HEK293 (cell line): Measurements from ENCODE around the gene SHROOM3.

Source experiments
- CTCF ChIA-PET: fragments of 350-600 bp; formaldehyde crosslinking; extraction: SDS; loops from one replicate; lab custom pipeline; 2021; ENCODE audit warnings: antibody characterized with exemption; lab: Yijun Ruan, JAX
- POLR2A ChIA-PET: fragments of 300-600 bp; formaldehyde crosslinking; extraction: SDS; loops from one replicate; lab custom pipeline; 2020; ENCODE audit warnings: antibody characterized with exemption, inconsistent platforms; lab: Yijun Ruan, JAX
- H3K27ac ChIP-seq: fragments of 200-500 bp; sonication (Bioruptor generic); 2 replicates; pipeline ENCODE4 v1.5.1; 2014; ENCODE audit warnings: low read depth, low read length, control low read depth, inconsistent platforms; ENCODE audit errors: extremely low read depth
- H3K36me3 ChIP-seq, 2 experiments: fragments of 200-500 bp in 1 of 2; sonication (Bioruptor generic) in 1 of 2; 1 replicate in 1 of 2; 2 replicates in 1 of 2; pipeline ENCODE4 v1.5.1; 2014 to 2017; ENCODE audit warnings: inconsistent platforms in 2 of 2, low read length in 2 of 2; ENCODE audit not compliant: control insufficient read depth in 2 of 2, insufficient read depth in 1 of 2
- H3K4me1 ChIP-seq: fragments of 200-500 bp; sonication (Bioruptor generic); 2 replicates; pipeline ENCODE4 v1.5.1; 2014; ENCODE audit warnings: mild to moderate bottlenecking, low read length, inconsistent platforms; ENCODE audit not compliant: control insufficient read depth, insufficient read depth
- H3K4me3 ChIP-seq: 2 replicates; pipeline ENCODE4 v1.5.1; 2011; ENCODE audit warnings: low read depth, mild to moderate bottlenecking, control low read depth, low read length, moderate library complexity
- H3K9me3 ChIP-seq: fragments of 200-500 bp; sonication (Bioruptor generic); 2 replicates; pipeline ENCODE4 v1.5.1; 2014; ENCODE audit warnings: low read depth, low read length, inconsistent platforms; ENCODE audit not compliant: control insufficient read depth, insufficient read depth
- BCL11A ChIP-seq: fragments of 450-650 bp; formaldehyde crosslinking; IDR thresholded peaks from 2 replicates; pipeline ENCODE4 v1.5.1; 2016; ENCODE audit warnings: low read depth, missing biosample characterization, missing genetic modification characterization
- PRDM10 ChIP-seq: fragments of 450-650 bp; formaldehyde crosslinking; IDR thresholded peaks from 2 replicates; pipeline ENCODE4 v1.5.1; 2016; ENCODE audit warnings: missing biosample characterization, missing genetic modification characterization
- SP7 ChIP-seq: fragments of 450-650 bp; formaldehyde crosslinking; IDR thresholded peaks from 2 replicates; pipeline ENCODE4 v1.5.1; 2016; ENCODE audit warnings: missing biosample characterization, missing genetic modification characterization
- ZBTB7A ChIP-seq: fragments of 450-650 bp; formaldehyde crosslinking; IDR thresholded peaks from 2 replicates; pipeline ENCODE4 v1.5.1; 2016; ENCODE audit warnings: low read depth, missing biosample characterization, missing genetic modification characterization
- ZBTB8A ChIP-seq: fragments of 450-650 bp; formaldehyde crosslinking; IDR thresholded peaks from 2 replicates; pipeline ENCODE4 v1.5.1; 2016; ENCODE audit warnings: missing biosample characterization, missing genetic modification characterization
- ZNF10 ChIP-seq: fragments of 450-650 bp; formaldehyde crosslinking; IDR thresholded peaks from 2 replicates; pipeline ENCODE4 v1.5.1; 2017; ENCODE audit warnings: missing biosample characterization, missing genetic modification characterization
- ZNF121 ChIP-seq: fragments of 450-650 bp; formaldehyde crosslinking; IDR thresholded peaks from 2 replicates; pipeline ENCODE4 v1.5.1; 2016; ENCODE audit warnings: missing biosample characterization, missing genetic modification characterization
- ZNF155 ChIP-seq: fragments of 450-650 bp; formaldehyde crosslinking; IDR thresholded peaks from 2 replicates; pipeline ENCODE4 v1.5.1; 2016; ENCODE audit warnings: missing biosample characterization, missing genetic modification characterization
- ZNF174 ChIP-seq: fragments of 450-650 bp; formaldehyde crosslinking; IDR thresholded peaks from 2 replicates; pipeline ENCODE4 v1.5.0; 2017; ENCODE audit warnings: missing biosample characterization, mild to moderate bottlenecking, missing genetic modification characterization
- ZNF175 ChIP-seq: fragments of 450-650 bp; formaldehyde crosslinking; IDR thresholded peaks from 2 replicates; pipeline ENCODE4 v1.5.1; 2016; ENCODE audit warnings: missing biosample characterization, missing genetic modification characterization
- ZNF211 ChIP-seq: fragments of 450-650 bp; formaldehyde crosslinking; IDR thresholded peaks from 2 replicates; pipeline ENCODE4 v1.5.1; 2016; ENCODE audit warnings: low read depth, missing biosample characterization, missing genetic modification characterization
- ZNF221 ChIP-seq: fragments of 450-650 bp; formaldehyde crosslinking; IDR thresholded peaks from 2 replicates; pipeline ENCODE4 v1.5.1; 2017; ENCODE audit warnings: missing biosample characterization, missing genetic modification characterization, borderline replicate concordance
- ZNF335 ChIP-seq: fragments of 450-650 bp; formaldehyde crosslinking; conservative IDR thresholded peaks from 2 replicates; pipeline ENCODE4 v1.5.1; 2016; ENCODE audit warnings: missing biosample characterization, missing genetic modification characterization
- ZNF521 ChIP-seq: fragments of 450-650 bp; formaldehyde crosslinking; IDR thresholded peaks from 2 replicates; pipeline ENCODE4 v1.5.1; 2017; ENCODE audit warnings: missing biosample characterization, mild to moderate bottlenecking, missing genetic modification characterization
- ZNF549 ChIP-seq: fragments of 450-650 bp; IDR thresholded peaks from 2 replicates; pipeline ENCODE4 v1.5.1; 2018; ENCODE audit warnings: missing biosample characterization, missing genetic modification characterization, mild to moderate bottlenecking, inconsistent platforms, moderate library complexity
- ZNF558 ChIP-seq: fragments of 450-650 bp; formaldehyde crosslinking; IDR thresholded peaks from 2 replicates; pipeline ENCODE4 v1.5.1; 2016; ENCODE audit warnings: missing biosample characterization, missing genetic modification characterization
- ZNF561 ChIP-seq: fragments of 450-650 bp; IDR thresholded peaks from 2 replicates; pipeline ENCODE4 v1.5.1; 2018; ENCODE audit warnings: missing biosample characterization, missing genetic modification characterization, borderline replicate concordance
- ZNF785 ChIP-seq: fragments of 450-650 bp; formaldehyde crosslinking; IDR thresholded peaks from 2 replicates; pipeline ENCODE4 v1.5.1; 2016; ENCODE audit warnings: missing biosample characterization, missing genetic modification characterization
- ZSCAN16 ChIP-seq: fragments of 450-650 bp; formaldehyde crosslinking; IDR thresholded peaks from 2 replicates; pipeline ENCODE4 v1.5.1; 2016; ENCODE audit warnings: missing biosample characterization, missing genetic modification characterization
- ZSCAN30 ChIP-seq: fragments of 450-650 bp; IDR thresholded peaks from 2 replicates; pipeline ENCODE4 v1.5.1; 2018; ENCODE audit warnings: missing biosample characterization, mild to moderate bottlenecking, missing genetic modification characterization, moderate library complexity
- TF ChIP-seq, protein P1 (sequence below): fragments of 450-650 bp; formaldehyde crosslinking; conservative IDR thresholded peaks from 2 replicates; pipeline ENCODE4 v1.5.1; 2016; ENCODE audit warnings: low read depth, missing biosample characterization, missing genetic modification characterization
- TF ChIP-seq, protein P2 (sequence below): fragments of 450-650 bp; IDR thresholded peaks from 2 replicates; pipeline ENCODE4 v1.5.1; 2018; ENCODE audit warnings: missing biosample characterization, missing genetic modification characterization

Gene SHROOM3

DNA sequence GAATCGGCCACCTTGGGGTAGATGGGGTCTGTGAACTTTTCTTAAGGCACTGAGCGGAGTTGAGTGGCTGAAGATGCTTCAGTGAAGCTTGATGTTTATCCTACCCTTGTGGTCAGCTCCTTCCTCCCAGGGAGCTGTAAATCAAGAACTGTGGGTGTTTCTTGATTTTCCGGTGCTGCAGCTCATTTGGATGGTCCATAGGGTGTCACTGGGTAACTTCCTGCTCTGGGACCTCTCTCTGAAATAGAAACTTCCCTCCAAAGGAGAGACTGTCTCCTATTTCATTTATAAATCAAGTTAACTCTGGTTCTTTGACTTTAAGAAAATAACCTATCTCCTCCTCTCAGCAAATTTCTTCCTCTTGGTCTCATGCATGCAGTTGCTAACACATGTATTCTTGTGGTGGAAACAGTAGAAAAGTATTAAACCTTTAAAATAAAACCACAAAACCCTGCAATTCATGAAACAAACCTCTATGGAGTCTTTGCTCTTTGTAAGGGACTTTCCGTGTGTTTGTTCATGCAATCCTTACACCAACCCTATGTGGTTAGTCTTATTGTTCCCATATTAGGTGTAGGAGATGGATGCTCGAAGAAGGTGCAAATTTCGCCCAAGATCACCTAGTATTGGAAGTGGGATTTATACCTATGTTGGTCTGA, 110.3 kb downstream of the SHROOM3 start (continued):
- TF ChIP-seq, protein P1, sequence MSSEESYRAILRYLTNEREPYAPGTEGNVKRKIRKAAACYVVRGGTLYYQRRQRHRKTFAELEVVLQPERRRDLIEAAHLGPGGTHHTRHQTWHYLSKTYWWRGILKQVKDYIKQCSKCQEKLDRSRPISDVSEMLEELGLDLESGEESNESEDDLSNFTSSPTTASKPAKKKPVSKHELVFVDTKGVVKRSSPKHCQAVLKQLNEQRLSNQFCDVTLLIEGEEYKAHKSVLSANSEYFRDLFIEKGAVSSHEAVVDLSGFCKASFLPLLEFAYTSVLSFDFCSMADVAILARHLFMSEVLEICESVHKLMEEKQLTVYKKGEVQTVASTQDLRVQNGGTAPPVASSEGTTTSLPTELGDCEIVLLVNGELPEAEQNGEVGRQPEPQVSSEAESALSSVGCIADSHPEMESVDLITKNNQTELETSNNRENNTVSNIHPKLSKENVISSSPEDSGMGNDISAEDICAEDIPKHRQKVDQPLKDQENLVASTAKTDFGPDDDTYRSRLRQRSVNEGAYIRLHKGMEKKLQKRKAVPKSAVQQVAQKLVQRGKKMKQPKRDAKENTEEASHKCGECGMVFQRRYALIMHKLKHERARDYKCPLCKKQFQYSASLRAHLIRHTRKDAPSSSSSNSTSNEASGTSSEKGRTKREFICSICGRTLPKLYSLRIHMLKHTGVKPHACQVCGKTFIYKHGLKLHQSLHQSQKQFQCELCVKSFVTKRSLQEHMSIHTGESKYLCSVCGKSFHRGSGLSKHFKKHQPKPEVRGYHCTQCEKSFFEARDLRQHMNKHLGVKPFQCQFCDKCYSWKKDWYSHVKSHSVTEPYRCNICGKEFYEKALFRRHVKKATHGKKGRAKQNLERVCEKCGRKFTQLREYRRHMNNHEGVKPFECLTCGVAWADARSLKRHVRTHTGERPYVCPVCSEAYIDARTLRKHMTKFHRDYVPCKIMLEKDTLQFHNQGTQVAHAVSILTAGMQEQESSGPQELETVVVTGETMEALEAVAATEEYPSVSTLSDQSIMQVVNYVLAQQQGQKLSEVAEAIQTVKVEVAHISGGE (tag by site-specific recombination), result no peak
- TF ChIP-seq SP7 (tag by site-specific recombination) (no peak), ZBTB7A (tag by site-specific recombination) (no peak), ZBTB8A (no peak), ZNF335 (tag by site-specific recombination) (no peak), PRDM10 (no peak), ZNF561 (no peak), ZSCAN30 (tag by site-specific recombination) (no peak), ZNF155 (tag by site-specific recombination) (no peak), ZNF174 (no peak), ZNF121 (tag by site-specific recombination) (no peak), ZNF211 (no peak), BCL11A (tag by site-specific recombination) (no peak), ZNF175 (tag by site-specific recombination) (no peak), ZNF10 (tag by site-specific recombination) (no peak)

GRCh38 chr4:76546327-76546726, 111.3 kb downstream of the SHROOM3 start:
- Histone ChIP-seq H3K36me3 (no peaks in the 10 kb centered on the region), H3K9me3 (no peaks in the 10 kb centered on the region), H3K4me3 (no peak overlapping the region), H3K27ac (no peak overlapping the region), H3K4me1 (peaks cover 10% of the 10 kb centered on the region; the same call in 1 of the 2 replicates)
- POLR2A ChIA-PET, result no interaction called here
- TF ChIP-seq, protein P2, sequence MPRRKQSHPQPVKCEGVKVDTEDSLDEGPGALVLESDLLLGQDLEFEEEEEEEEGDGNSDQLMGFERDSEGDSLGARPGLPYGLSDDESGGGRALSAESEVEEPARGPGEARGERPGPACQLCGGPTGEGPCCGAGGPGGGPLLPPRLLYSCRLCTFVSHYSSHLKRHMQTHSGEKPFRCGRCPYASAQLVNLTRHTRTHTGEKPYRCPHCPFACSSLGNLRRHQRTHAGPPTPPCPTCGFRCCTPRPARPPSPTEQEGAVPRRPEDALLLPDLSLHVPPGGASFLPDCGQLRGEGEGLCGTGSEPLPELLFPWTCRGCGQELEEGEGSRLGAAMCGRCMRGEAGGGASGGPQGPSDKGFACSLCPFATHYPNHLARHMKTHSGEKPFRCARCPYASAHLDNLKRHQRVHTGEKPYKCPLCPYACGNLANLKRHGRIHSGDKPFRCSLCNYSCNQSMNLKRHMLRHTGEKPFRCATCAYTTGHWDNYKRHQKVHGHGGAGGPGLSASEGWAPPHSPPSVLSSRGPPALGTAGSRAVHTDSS (tag by site-specific recombination), result no peak
- TF ChIP-seq ZNF521 (tag by site-specific recombination) (no peak), ZNF221 (no peak), ZNF558 (no peak), ZNF549 (tag by site-specific recombination) (no peak), ZNF785 (tag by site-specific recombination) (no peak), ZSCAN16 (no peak)
- TF ChIP-seq, protein P1 (tag by site-specific recombination), result no peak
- CTCF ChIA-PET, result no interaction called here
